Activated T-helper 1 cell treated with anti-CD3 and anti-CD28 coated beads, Interleukin-12 subunit alpha, Interleukin-12 subunit beta, Interleukin-2, Interleukin-4 antibody, amounts not matched to agents 30 ng/mL and 10 ng/mL and 1 ng/mL, durations not matched to agents 14 hours and 24 hours and 36 hours (primary cell): Measurements from ENCODE around the gene STX12. TPM values are rescaled to one million over a fixed set of nuclear protein-coding genes. Genes with fewer than 3 reads are reported as not detected.
A peak's percentile ranks its signal among the peaks of the same experiment; 100 is the strongest.
"Not testable (repeated sequence)": the region's sequence is repeated elsewhere in the genome, so short reads cannot be mapped to it uniquely, and the experiment has no call there.

ENCODE experiments used
- DNase-seq: peaks from one replicate; pipeline ENCODE4 v3.0.0; 2021; ENCODE audit warnings: low spot score
- H3K27ac Mint-ChIP-seq: one replicate; pipeline ENCODE4 v1.8.0; 2021; ENCODE audit warnings: mild to moderate bottlenecking, mixed read lengths
- H3K27me3 Mint-ChIP-seq: one replicate; pipeline ENCODE4 v1.8.0; 2022; ENCODE audit warnings: mild to moderate bottlenecking, moderate library complexity, mixed read lengths; ENCODE audit not compliant: insufficient read depth
- H3K36me3 Mint-ChIP-seq: one replicate; pipeline ENCODE4 v1.8.0; 2021; ENCODE audit warnings: low read depth, mixed read lengths
- H3K4me1 Mint-ChIP-seq: one replicate; pipeline ENCODE4 v1.8.0; 2021; ENCODE audit warnings: low read depth, mixed read lengths
- H3K4me3 Mint-ChIP-seq: one replicate; pipeline ENCODE4 v1.8.0; 2021; ENCODE audit warnings: mild to moderate bottlenecking, moderate library complexity, mixed read lengths
- H3K9me3 Mint-ChIP-seq: one replicate; pipeline ENCODE4 v1.8.0; 2021; ENCODE audit warnings: mixed read lengths
- intact Hi-C: fragments of 100-400 bp; cut with micrococcal nuclease; formaldehyde crosslinking; loops from one replicate; pipeline ENCODE4 v1.15.1; 2024
- total RNA-seq: library from RNA; stranded (reverse); gene quantifications from 2 replicates; pipeline ENCODE4 v1.2.3, GENCODE V29; 2022

STX12 gene
- total RNA-seq, 1 donor from 2014 or later: 22.0 TPM

DNA sequence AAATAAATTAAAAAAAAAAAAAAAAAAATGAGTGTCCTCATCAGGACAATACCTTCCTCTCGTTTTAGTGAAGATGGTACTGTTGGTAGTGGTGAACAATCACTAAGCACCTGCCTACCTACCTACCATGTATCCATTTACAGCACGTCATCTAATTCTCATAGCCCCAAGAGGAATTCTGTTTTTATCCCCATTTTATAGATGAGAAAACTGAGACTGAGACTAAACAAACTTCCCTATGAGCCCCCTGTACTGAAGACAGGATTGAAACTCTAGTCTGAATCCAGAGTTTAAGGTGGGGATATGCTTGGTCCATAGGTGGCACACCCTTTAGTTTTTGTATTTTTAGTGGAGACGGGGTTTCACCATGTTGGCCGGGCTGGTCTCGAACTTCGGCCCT, 82.1 kb downstream of the STX12 start:
- H3K27ac Mint-ChIP-seq: no peak overlapping the region
- no peak for DNase-seq
- intact Hi-C loops: no loop called here
- H3K4me3 Mint-ChIP-seq: no peak overlapping the region
- H3K4me1 Mint-ChIP-seq: peaks cover 15% of the 10 kb centered on the region
- peaks cover 6% of the 10 kb centered on the region for H3K36me3 Mint-ChIP-seq
- no peaks in the 10 kb centered on the region for H3K27me3 Mint-ChIP-seq
- H3K9me3 Mint-ChIP-seq: no peaks in the 10 kb centered on the region

DNA sequence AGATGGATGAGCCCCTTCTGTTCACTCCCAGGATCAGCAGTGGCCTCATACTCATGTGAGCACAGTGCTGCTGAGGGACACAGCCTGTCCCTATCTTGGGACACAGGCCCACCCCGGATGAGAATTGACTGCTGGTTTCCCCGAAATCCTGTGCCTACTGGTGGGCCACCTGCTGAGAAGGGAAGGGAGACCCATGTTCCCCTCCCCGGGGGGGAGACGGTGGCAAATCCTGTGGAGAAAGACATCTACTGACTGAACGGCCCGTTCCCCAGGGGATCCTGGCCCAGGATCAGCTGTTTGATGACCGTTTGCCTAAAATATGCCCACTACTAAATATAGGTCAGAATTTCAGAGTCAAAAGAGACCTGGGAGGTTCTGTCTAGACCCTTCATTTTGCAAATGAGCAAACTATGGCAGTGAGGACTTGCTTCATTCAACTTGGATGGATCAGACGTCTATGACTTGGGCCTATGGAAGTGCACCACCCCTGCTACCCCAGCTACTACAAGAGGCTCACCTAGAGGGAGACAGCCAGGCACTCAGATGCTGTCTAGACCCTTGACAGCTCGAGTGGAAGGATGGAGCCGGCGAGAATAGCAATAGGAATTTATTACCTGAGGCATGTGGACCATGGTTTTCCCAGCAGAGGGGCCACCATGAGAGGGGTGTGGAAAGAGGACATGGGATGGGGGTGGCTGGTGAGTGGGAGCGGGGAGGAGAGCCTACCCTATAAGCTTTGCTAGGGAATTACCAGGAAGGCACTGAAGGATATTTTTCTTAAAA, 83.7 kb downstream of the STX12 start:
- intact Hi-C loops: no loop called here
- DNase-seq: no peak
- no peaks in the 10 kb centered on the region for H3K9me3 Mint-ChIP-seq
- H3K27me3 Mint-ChIP-seq: no peaks in the 10 kb centered on the region
- H3K27ac Mint-ChIP-seq: no peak overlapping the region
- H3K4me1 Mint-ChIP-seq: peaks cover 20% of the 10 kb centered on the region
- no peak overlapping the region for H3K4me3 Mint-ChIP-seq
- H3K36me3 Mint-ChIP-seq: no peaks in the 10 kb centered on the region

DNA sequence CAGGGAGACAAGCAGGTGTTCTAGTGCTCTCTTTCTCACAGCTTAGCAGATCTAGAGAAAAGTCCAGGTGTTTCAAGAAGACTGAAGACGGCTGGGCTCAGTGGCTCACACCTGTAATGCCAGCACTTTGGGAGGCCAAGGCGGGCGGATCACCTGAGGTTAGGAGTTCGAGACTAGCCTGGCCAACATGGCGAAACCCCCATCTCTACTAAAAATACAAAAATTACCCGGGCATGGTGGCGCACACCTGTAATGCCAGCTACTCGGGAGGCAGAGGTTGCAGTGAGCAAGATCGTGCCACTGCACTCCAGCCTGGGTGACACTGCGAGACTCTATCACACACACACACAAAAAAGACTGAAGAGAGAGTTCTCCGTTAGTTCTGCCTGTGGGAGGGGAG, 84.5 kb downstream of the STX12 start:
- H3K27ac Mint-ChIP-seq, intact Hi-C loops, H3K9me3 Mint-ChIP-seq, H3K27me3 Mint-ChIP-seq, DNase-seq, H3K36me3 Mint-ChIP-seq, H3K4me3 Mint-ChIP-seq: not testable (repeated sequence)
- peaks cover 20% of the 10 kb centered on the region for H3K4me1 Mint-ChIP-seq

DNA sequence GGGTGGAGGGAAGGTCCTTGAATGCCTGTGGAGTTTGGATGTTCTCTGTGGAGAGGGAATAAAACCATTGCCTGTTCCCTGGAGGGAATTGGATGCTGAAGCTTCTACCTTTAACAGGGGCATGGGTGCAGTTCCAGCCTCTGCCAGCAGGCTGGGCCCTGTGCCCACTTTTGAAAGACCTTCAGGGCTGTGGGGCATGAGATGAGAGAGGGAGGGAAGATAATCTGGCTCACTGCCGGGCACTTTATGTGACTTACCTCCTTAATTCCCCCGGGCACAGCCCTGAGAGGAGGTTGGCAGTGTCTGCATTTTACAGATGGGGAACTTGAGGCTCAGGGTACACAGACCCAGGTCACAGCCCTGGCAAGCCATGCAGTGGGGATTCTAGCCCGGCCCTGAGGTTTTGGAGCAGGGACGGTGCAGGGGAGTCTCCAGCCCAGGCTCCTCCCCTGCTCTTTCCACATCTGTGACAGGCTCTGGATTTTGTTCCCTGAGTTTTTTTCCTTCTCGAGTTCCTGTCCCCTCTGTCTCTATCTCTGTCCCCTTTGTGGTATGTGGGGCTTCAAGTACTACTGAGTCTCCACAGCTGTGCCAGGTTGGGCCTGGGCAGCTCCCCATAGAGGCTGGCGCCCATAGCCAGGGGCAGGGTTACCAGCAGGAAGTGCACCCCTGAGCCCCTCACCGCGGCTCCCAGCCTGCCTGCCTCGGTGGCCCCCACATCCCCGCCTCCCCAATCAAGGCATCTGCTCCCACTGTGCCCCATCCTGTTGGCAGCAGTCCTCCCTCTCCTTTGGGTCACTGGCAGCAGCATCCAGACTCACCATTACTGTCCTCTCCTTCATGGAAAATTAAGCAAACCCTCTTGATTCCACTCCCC, 85.3 kb downstream of the STX12 start:
- Mint-ChIP-seq H3K4me3 (no peak overlapping the region), H3K36me3 (no peaks in the 10 kb centered on the region), H3K9me3 (no peaks in the 10 kb centered on the region), H3K4me1 (peaks cover 27% of the 10 kb centered on the region), H3K27ac (no peak overlapping the region), H3K27me3 (no peaks in the 10 kb centered on the region)
- DNase-seq: peak; percentile 72
- intact Hi-C loops: loop anchor here (1.0 to 2.0 kb wide), 4 partner anchors 33 to 350 kb away; partner anchors contain the start of gene EYA3

DNA sequence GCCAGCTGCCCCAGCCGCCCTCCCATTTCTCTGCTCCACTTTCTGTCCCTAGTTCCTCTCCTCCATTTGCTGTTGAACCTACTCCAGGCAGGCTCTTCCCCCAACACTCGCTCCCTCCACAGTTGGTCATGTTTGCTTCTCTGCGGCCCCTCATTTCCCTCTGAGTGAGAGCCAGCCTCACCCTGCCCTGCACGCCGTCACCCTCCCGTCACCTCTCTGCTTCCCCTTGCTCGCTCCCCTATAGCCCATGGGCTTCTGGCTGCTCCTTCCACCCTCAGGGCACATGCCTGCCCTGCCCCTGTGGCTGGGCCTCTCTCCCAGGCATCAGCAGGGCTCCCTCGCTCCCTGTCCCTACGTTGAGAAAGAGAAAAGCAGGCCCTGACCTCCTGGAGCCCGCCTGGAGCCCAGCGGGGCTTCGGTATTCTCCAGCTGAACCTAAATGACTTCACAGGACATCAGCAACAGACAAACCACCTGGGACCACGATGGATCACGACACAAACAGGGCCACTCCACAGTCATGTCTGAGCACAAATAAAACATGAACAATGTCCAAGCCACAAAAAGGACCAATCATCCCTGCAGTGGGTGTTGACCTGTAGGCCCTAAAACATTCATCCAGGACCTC, 86.0 kb downstream of the STX12 start:
- Mint-ChIP-seq H3K36me3 (no peaks in the 10 kb centered on the region), H3K9me3 (no peaks in the 10 kb centered on the region), H3K4me1 (peaks cover 34% of the 10 kb centered on the region), H3K27ac (no peak overlapping the region), H3K4me3 (no peak overlapping the region), H3K27me3 (no peaks in the 10 kb centered on the region)
- DNase-seq: no peak
- intact Hi-C loops: loop anchor here (1.0 to 2.0 kb wide), 4 partner anchors 32 to 350 kb away; partner anchors contain the start of gene EYA3

DNA sequence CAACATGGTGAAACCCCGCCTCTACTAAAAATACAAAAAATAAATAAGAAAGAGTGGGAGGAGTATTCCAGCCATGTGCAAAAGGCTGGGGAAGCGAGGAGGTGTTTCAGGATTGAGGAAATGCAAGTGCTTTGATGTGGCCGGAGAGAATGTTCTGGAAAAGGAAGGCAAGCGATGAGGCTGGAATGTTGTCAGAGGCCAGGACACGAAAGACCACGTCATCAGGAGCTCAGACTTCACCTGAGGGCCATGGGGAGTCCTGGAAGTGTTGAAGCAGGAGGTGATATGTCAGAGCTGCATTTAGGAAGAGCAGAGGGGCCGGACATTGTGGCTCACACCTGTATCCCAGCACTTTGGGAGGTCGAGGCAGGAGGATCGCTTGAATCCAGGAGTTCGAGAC, 88.4 kb downstream of the STX12 start:
- no peak overlapping the region for H3K27ac Mint-ChIP-seq
- intact Hi-C loops: no loop called here
- H3K9me3 Mint-ChIP-seq: no peaks in the 10 kb centered on the region
- H3K27me3 Mint-ChIP-seq: no peaks in the 10 kb centered on the region
- H3K4me1 Mint-ChIP-seq: peaks cover 45% of the 10 kb centered on the region
- no peaks in the 10 kb centered on the region for H3K36me3 Mint-ChIP-seq
- no peak overlapping the region for H3K4me3 Mint-ChIP-seq
- no peak for DNase-seq

DNA sequence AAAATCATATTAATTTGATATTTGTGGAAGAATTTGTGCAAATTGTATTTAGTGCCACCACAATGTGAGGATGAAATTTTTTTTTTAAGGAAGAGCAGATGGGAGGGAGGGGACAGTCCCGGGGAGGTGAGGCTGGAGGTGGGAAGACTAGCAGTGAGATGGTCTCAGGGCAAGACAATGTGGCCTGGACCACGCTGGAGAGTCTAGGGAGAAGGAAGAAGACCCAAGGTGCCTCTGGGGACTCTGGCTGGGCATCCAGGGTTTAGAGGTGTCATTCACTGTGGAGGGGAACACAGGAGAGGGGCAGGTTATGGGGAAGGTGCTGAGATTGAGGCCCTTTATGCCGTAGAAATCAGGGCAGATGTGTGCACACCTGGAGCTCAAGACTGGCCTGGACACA, 89.0 kb downstream of the STX12 start:
- no peaks in the 10 kb centered on the region for H3K36me3 Mint-ChIP-seq
- intact Hi-C loops: no loop called here
- no peaks in the 10 kb centered on the region for H3K9me3 Mint-ChIP-seq
- H3K27ac Mint-ChIP-seq: peak overlapping the region; percentile 52
- H3K4me3 Mint-ChIP-seq: no peak overlapping the region
- no peak for DNase-seq
- H3K4me1 Mint-ChIP-seq: peaks cover 47% of the 10 kb centered on the region
- H3K27me3 Mint-ChIP-seq: no peaks in the 10 kb centered on the region

DNA sequence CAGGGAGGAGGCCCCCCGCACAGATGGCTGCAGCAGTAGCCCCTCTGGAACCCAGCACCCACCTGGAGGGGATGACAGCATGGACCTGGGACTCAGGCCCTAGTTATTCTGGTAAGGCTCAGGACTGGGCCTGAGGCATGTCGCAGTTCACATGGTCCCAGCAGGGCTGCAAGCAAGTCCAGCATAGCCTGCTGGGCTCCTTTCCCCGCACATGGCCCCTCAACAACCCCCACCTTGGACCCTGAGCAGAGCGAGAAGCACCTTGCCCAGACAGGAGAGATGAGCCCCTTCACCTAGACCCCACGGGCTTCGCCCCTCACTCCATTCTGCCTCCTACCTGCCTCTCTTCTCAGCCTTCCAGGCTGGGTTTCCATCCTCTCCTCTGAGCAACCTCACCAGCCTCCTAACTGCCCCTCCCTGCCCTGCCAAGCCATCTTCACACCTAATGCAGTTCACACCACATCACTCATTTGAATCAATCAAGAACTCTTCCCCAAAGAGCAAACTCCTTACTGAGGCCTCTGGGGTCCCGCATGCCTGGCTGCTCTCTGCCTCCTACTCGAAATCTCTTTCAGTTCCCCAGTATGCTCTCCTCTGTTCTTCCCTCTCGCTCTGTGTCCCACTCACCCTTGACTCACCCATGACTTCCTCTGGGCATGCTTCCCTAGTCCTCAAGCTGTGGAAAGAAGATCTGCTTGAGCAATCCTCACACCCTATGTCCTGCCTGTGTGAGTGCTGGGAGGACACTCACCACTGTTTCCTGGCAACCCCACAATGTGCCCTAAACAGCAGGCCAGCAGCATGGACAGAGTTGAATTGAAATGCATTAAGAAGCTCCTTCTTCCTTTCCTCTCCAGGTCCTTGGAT, 89.9 kb downstream of the STX12 start:
- intact Hi-C loops: no loop called here
- no peaks in the 10 kb centered on the region for H3K36me3 Mint-ChIP-seq
- no peaks in the 10 kb centered on the region for H3K9me3 Mint-ChIP-seq
- DNase-seq: no peak
- peak overlapping the region; percentile 62 for H3K27ac Mint-ChIP-seq
- peaks cover 52% of the 10 kb centered on the region for H3K4me1 Mint-ChIP-seq
- no peak overlapping the region for H3K4me3 Mint-ChIP-seq
- no peaks in the 10 kb centered on the region for H3K27me3 Mint-ChIP-seq

DNA sequence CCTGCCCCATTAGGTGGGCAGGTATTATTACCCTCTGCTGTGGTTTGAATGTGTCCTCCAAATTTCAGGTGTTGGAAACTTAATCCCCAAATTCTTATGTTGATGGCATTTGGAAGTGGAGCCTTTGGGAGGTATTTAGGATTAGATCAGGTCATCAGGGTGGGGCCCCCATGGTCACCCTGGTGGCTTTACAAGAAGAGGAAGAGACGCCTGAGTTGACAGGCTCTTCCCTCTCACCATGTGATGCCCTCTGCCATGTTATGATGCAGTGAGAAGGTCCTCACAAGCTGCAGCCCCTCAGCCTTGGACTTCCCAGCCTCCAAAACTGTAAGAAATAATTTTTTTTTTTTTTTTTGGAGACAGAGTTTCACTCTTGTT, 90.5 kb downstream of the STX12 start:
- DNase-seq: no peak
- intact Hi-C loops: no loop called here
- peak overlapping the region; percentile 62 for H3K27ac Mint-ChIP-seq
- no peaks in the 10 kb centered on the region for H3K9me3 Mint-ChIP-seq
- peaks cover 53% of the 10 kb centered on the region for H3K4me1 Mint-ChIP-seq
- H3K36me3 Mint-ChIP-seq: no peaks in the 10 kb centered on the region
- no peaks in the 10 kb centered on the region for H3K27me3 Mint-ChIP-seq
- no peak overlapping the region for H3K4me3 Mint-ChIP-seq

DNA sequence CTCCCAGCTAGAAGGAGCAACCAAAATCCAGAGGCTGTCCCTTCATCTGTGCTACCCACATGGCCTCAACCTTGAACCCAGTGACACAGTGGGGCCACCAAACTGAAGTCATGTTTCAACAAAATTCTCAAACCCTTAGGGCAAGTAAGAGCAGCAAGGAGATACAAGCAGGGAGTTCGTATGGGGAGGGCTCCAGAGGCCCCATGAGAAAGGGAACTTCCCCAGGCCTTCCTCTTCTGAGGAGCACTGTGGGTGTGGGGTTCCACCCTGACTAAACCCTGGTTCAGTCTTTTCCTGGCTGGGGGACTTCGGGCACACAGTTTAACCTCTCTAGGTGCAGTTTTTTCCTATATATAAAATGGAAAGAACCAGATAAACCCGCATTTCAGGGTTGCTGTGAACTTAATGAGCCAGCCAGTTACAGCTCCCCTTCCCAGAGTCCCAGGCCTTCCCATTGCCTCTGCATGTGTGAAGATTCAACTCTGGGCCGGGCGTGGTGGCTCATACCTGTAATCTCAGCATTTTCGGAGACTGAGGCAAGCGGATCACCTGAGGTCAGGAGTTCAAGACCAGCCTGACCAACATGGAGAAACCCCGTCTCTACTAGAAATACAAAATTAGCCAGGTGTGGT, 91.4 kb downstream of the STX12 start:
- peak; percentile 26 for DNase-seq
- Mint-ChIP-seq H3K4me1 (peaks cover 54% of the 10 kb centered on the region), H3K27me3 (no peaks in the 10 kb centered on the region), H3K27ac (peak overlapping the region; percentile 98), H3K9me3 (no peaks in the 10 kb centered on the region), H3K4me3 (peak overlapping the region; percentile 56), H3K36me3 (no peaks in the 10 kb centered on the region)
- intact Hi-C loops: no loop called here

DNA sequence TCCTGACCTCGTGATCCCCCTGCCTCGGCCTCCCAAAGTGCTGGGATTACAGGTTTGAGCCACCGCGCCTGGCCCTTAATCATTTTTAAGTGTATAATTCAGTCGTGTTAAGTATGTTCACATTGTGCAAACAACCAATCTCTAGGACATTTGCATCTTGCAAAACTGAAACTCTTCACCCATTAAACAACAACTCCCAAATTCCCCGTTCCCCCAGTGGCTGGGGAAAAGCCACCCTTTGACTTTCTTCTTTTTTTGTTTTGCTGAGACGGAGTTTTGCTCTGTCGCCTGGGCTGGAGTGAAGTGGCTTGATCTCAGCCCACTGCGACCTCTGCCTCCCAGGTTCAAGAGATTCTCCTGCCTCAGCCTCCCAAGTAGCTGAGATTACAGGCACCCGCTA, 92.8 kb downstream of the STX12 start:
- Mint-ChIP-seq H3K27ac (peak overlapping the region; percentile 82), H3K4me1 (peaks cover 57% of the 10 kb centered on the region), H3K36me3 (no peaks in the 10 kb centered on the region), H3K9me3 (no peaks in the 10 kb centered on the region), H3K4me3 (no peak overlapping the region), H3K27me3 (no peaks in the 10 kb centered on the region)
- intact Hi-C loops: no loop called here
- DNase-seq: no peak

DNA sequence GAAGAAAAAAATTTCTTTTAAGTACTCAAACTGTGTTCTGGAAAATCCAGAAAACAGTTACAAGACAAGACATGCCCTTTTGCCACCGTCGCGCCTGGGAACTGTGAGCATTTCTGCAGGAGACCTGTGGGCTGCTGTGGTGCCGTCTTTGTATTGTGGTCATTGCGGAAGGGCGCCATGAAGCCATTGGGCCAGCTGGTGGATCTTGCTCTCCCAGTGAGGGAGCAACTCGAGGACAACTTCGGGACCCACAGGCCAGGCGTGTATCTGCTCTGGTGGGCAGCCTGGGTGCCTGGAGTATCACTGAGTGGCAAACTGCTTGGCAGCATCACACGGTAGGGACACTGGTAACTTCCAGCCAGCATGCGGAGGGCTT, 95.5 kb downstream of the STX12 start:
- Mint-ChIP-seq H3K27me3 (no peaks in the 10 kb centered on the region), H3K4me3 (peak overlapping the region; percentile 71), H3K27ac (peak overlapping the region; percentile 89), H3K9me3 (no peaks in the 10 kb centered on the region), H3K4me1 (peaks cover 57% of the 10 kb centered on the region), H3K36me3 (no peaks in the 10 kb centered on the region)
- no peak for DNase-seq
- intact Hi-C loops: no loop called here
